GM21619 (cell line): ENCODE results near the gene CCBE1.
"Not testable (repeated sequence)": the region's sequence is repeated elsewhere in the genome, so short reads cannot be mapped to it uniquely, and the experiment has no call there.

Experiments
- ATAC-seq: cut with Tn5 transposase; IDR thresholded peaks from one replicate; pipeline ENCODE4 v1.9.1; 2021; ENCODE audit not compliant: unreplicated experiment

Gene CCBE1

DNA sequence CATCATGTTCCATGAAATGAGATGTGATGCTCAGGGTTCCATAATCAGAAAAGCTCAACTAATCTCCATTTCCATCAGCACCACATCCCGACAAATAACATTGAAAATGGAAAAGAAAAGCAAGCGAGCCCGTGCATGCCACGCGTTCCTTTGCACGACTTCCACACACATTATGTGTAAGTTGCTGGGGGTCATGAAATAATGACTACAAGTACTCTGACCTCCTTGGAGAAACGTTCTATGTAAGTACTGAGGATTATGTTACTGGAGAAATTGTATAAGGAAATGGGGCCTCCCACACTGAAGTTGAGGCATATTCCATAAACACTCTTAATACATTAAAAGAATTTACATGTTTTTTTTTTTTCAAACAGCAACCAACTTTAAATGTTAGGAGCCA lies 38.3 kb downstream of the CCBE1 start:
- ATAC-seq: no peak

DNA sequence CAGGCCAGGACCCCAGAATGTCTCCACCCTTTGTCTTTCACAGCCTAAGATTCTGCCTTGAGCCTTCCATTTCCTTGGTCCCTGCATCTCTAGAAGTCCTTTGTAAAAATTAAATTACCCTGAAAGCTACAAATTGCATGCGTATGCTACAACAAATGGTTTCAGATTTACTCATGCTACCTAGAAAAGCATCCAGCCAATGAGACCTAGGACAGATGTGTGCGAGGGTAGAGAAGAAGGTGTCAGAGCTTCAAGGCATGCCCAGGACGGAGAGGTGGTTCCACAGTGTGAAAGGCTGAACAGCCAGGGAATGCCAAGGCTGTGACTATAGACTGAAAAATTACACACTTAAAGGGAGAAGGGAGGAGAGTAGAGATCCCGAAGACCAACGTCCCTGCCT lies 40.2 kb downstream of the CCBE1 start:
- ATAC-seq: no peak

DNA sequence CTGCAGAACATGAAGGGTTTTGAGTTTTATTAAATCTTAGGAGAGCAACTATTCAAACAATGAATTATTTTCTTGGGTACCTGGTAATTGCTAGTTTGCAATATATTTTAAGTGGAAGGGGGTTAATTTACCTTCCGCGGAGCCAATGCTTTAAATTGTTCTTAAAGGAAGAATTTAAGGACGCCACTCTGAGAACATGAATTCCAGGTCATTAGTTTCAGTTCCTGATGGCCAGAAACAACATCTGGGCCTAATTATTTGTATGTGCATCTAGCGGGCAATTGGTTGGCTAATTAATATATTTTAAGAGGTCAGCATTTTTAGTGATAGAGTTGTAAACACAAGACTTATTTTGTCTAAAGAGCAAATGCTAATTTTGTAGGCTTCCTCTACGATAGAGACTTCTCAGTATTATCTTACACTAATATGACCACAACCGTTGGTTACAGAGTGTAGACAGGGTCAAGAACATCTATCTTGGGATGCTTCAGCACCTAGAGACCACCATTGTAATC lies 40.8 kb downstream of the CCBE1 start:
- ATAC-seq: no peak

DNA sequence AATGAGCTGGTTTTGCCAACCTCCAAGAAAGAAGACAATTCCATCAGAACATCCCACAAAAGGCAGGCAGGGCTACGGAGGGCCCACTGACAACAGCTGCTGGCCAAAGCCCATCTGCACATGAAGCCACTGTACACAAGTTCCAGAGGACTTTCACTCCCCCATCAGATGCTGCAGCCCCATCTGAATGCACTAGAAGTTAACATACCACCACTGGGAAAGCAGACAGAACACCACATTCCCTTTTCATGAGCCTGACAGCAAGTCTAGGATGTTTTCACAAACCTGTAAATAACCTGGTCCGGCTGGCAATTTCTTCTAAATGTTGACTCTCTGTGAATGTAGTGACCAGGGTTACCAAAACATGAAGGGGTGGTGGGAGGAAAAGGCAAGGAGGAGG lies 41.5 kb downstream of the CCBE1 start:
- ATAC-seq: no peak

DNA sequence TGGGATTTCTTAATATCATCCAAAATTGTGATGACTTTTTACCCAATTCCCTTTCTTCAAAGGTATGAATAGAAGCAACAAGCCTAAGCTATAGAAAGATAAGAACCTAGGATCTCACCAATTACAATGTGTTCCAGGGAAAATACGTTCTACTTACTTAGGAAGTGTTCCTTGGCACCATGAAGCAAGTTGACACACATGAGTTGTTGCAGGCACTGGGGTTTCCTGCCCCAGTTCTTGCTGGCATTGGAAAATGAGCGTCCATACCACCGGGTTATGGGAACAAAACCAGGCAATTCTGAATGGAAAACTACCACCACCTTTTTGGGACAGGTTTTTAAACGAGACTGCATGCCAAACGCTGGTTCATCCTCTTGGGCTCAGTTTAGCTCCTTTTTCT lies 46.2 kb downstream of the CCBE1 start:
- no peak for ATAC-seq

DNA sequence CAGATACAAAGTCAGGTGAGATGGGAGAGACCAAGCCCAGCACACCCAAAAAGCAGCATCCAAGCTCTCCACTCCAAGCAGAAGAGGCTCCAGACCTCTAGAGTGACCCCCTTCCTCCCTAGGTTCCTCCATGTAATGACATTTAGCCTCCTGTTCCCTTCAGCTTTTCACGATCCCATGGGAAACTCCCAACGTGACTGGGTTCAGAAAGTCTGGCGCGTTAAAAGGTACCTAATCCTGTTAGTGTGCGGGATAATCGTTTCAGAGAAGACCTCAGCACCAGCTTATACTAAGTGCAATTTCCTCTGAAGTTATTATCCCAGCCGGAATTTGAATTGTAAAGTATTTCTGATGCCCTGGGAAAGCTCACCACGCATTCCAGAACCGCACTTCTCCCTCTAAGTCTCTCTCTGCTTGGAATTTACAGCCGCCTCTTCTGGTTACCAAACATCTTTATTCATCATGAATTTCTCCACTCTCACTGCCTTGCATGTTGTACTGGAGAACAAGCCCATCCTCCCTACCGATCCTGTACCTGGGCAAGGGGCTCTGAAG lies 46.9 kb downstream of the CCBE1 start:
- no peak for ATAC-seq

DNA sequence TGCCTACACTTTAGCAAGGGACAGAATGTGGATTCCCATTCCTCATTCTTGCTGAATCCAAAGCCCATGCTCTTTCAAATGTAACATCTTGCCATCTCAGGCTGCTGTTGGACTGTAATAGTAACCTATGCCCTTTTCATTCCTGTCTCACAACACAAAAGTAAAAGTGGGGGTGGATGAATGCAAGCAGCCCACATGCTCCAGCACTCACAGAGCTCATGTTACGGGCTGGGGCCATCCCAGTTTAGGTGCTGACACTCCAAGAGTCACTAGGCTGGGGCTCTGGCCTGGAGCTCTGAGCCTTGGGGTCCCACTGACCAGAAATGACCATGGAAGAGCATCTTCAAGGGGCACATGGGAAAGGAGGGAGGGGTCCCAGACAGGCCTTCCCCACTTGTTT lies 47.6 kb downstream of the CCBE1 start:
- no peak for ATAC-seq

DNA sequence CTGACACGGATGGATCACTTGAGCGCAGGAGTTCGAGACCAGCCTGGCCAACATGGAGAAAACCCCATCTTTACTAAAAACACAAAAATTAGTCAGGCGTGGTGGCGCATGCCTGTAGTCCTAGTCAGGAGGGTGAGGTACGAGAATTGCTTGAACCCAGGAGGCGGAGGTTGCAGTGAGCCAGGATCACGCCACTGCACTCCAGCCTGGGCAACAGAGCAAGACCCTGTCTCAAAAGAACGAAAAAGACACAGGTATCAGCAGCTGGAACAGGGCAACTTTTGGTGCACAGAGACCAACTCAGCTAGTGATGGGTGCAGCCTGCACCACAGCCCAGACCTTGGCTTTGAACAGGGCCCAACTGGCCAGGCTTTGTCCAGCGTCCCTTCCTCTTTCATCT lies 48.8 kb downstream of the CCBE1 start:
- ATAC-seq: not testable (repeated sequence)

DNA sequence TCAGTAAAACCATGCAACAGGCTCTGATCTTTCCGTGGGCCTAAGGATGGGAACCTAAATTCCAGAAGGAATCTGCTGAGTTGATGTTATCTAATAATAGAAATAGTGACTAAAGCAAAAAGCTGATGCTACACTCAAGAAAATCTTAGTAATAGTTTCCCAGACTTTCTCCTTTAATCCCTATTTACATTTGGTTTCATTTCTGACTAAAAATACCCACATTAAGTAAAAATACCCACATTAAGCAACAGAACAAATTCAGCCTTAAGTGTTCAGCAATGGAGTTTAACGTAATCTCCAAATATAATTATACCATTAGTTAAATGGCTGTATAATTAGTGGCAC lies 50.3 kb downstream of the CCBE1 start:
- ATAC-seq: no peak

DNA sequence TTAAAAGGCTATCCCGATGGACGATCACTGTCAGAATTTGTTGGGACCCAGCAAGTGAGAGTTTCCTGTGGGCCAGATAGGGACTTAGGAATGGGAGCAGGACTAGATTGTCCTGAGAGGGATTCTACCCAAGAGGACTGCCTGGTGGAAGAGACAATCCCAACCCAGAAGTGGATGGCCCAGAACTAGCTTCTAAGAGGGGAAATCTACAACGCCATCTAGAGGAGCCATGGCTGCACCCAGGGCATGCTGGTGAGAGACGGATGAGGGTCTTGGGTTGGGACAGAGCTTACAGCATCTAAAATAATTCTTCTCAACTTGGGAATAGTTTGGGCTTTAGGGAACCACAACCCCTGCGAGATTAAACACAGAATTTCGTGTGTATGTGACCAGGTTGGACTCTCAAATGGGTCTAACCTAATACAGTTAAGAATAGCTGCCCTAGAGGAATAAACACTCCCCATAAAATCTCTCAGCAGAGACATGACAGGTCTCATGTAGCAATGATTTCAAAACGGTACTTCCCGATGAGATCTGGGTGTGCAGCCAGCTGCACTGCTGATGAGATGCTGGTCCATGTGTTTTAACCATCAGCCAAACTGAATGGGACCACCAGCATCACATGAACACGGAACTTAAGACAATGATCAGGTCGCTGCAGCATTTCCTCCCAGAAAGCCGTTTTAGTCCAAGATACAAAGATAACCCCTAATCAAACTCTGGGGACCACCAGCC lies 50.8 kb downstream of the CCBE1 start:
- ATAC-seq: no peak

DNA sequence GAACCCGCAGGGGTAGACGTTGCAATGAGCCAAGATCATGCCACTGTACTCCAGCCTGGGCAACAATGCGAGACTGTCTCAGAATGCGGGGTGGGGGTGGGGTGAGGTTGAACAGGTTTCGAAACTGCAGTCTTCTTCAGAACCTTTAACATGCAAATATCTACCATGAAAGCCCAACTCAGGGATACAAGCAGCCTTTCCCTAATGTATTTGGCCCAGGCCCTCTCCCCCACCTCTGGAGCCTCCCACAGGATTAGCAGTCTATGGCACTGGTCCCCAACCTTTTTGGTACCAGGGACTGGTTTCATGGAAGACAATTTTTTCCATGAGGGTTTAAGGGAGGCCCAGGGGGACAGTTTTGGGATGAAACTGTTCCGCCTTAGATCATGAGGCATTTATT lies 53.5 kb downstream of the CCBE1 start:
- ATAC-seq: no peak

DNA sequence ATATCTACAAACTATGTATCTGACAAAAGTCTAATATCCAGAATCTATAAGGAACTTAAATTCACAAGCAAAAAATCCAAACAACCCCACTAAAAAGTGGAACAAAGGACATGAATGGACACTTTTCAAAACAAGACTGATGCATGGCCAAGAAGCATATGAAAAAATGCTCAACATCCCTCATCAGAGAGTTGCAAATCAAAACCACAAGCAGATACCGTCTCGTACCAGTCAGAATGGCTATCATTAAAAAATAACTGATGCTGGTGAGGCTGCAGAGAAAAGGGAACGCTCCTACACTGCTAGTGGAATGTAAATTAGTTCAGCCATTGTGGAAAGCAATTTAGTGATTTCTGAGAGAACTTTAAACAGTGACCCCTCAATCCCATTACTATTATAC lies 56.5 kb downstream of the CCBE1 start:
- ATAC-seq: no peak

DNA sequence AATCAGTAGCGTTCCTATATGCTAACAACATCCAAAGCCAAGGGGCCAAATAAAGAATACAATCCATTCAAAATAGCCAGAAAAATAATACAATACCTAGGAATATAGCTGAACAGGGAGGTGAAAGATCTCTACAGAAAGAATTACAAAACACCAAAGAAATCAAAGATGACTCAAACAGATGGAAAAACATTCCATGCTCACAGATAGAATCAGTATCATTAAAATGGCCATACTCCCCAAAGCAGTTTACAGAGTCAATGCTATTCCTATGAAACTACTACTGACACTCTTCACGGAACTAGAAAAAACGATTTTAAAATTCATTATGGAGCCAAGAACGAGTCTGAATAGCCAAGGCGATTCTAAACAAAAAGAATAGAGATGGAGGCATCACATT lies 57.4 kb downstream of the CCBE1 start:
- ATAC-seq: no peak

DNA sequence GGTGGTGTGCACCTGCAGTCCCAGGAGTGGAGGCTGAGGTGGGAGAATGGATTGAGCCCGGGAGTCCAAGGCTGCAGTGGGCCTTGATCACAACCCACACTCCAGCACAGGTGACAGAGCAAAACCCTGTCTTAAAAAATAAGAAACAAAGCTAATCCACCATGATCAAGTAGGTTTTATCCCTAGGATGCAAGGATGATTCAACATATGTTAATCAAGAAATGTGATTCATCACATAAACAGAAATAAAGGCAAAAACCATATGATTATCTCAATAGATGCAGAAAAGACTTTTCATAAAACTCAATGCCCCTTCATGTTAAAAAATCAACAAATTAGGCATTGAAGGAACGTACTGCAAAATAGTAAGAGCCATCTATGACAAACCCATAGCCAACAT lies 58.1 kb downstream of the CCBE1 start:
- no peak for ATAC-seq

DNA sequence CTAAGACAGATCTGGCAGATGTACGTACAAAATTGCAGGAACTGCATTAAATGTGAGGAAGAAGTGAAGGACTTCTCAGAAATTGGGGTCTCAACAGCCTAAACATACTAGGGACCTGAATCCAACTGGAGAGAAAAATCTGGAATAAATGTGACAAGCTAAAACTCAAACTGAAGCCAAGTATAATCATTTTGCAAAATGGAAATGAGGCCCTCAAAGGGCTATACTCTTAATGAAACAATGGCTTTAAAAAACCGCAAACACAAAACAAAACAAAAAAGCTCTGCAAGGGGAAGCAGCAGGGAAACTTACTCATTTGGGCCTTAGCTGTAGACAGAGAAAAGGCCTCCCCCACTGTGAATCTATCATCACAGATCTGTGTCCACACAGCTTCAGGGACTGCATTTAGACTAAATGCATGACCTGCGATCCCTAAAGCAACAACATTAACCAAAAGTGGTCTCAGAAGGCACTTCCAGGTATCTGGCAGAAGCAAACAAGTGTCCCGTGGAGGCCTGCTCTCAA lies 63.2 kb downstream of the CCBE1 start:
- ATAC-seq: no peak

DNA sequence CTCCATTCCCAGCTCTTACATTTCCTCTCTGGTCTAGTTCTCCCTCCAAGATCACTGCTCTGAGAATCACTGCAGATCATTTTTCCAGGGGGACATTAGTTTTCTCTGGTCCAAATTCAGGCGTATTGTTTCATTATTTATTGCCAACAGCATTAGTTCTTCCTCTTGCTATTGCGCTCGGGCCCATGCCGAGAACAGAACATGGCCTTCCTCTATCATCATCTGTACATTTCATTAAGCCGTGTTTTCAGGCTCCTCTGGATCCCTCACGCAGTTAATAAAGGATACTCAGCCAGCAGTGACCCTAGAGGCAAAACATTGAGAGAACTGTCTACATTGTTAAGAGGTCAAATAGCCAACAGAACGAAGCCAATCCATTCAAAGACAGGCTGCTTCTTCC lies 63.9 kb downstream of the CCBE1 start:
- ATAC-seq: no peak

DNA sequence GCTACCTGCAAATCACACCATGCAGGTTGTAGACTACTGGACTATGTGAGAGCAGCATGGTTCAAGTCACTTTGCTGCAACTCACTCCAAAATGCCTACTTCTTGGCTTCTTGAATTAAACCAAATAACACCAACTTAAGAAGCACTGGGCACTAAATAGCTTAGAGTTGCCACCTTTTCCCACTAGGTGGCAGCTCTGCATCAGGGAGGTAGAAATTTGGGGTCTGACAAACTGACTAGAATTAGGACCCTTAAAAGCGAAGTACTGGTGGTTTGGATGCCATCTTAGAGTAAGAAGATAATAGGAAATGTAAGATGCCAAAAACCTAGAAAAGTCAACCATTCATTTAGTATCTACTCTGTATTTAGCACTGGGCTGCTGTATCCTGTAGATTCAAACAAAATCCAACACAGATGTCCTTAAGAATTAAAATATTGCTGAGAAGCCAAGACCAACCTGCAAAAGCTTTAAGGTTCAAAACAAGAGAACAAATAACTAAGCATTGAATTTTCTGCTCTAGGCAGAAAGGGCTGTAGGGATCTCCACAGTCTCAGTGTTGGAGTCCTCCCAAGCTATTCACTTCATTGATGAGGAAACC lies 65.5 kb downstream of the CCBE1 start:
- ATAC-seq: no peak

DNA sequence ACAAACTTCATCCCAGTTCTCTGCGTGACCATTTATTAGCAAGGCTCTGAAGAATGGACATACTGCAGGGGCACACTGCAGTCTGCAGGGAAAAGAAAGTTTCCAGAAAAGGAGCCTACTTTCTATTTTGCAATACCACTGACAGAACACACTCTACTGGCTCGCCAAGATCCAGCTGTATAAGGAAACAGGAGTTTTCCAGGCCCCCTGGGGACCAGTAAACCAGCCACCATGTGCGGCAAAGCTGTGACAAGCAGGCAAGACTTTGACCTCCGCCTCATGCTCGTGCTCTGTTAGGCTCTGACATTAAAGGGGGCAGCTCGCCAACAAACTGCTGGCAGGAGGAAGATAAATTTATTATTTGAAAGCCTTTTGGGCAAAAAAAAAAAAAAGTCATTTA lies 67.3 kb downstream of the CCBE1 start:
- ATAC-seq: no peak

DNA sequence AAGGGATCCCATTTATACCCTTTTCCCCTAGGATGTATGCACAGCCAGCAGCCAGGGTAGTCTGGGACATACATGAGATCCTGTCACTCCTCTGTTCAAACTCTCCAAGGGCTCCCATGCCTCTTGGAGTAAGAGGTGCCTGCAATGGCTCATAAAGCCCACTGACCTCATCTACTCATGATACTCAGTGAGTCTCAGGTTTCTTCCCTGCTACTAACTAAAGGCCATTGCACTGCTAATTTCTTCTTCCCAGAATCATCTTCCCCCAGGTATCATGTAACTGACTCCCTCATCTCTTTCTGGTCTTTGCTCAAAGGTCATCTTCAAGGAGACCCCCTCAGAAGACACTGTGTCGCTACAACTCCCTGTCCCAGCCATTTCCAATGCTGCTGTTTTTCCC lies 68.2 kb downstream of the CCBE1 start:
- no peak for ATAC-seq

DNA sequence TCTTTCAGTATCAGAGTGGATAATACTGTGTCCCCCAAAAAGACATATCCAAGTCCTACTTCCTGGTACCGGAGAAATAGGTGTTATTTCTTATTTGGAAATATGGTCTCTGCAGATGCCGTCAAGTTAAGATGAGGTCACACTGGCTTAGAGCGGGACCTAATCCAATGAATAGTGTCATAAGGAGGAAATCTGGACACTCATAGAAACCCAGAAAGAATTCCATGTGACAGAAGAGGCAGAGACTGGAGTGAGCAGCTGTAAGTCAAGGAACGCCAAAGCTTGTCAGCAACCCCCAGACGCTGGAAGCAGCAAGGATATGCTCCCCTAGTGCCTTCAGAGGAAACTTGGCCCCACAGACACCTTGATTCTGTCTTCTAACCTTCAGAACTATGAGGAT lies 69.8 kb downstream of the CCBE1 start:
- no peak for ATAC-seq

DNA sequence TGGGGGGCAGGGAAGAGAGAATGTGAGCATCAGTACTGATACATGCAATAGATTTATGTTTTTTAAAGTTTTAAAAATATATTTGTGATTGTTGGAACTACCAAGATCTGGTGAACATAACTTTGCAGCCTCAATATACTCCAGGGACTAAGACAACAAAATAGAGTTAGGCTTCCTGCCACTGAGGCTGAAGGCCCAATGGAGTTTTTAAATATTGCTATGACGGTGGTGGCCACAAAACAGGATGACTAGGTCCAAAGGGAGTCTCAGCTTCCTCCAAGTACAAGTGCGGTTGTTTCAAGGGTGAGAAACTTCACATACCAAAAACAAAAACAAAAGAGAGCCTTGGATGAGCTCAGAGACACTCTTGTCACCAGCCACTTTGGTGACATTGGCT lies 72.9 kb downstream of the CCBE1 start:
- ATAC-seq: no peak
